EH (cell line): Measurements from ENCODE around the gene FRMD4A.

Experiments used
- DNase-seq: peaks from one replicate; pipeline ENCODE4 v3.0.0-alpha.2; 2015; ENCODE audit warnings: low read depth

FRMD4A gene

GRCh38 chr10:13950543-13950939, 380.2 kb downstream of the FRMD4A start:
- peak; percentile 49 for DNase-seq

- DNase-seq = peak; percentile 99
These were observed 380.7 kb downstream of the FRMD4A start for GRCh38 chr10:13949844-13950542.

- DNase-seq = peak; percentile 78
These were observed 384.6 kb downstream of the FRMD4A start for GRCh38 chr10:13946209-13946460.

GRCh38 chr10:13945390-13946208, 385.1 kb downstream of the FRMD4A start:
- peak; percentile 68 for DNase-seq

GRCh38 chr10:13944823-13945222, 385.9 kb downstream of the FRMD4A start:
- DNase-seq = no peak

GRCh38 chr10:13943735-13944398, 386.9 kb downstream of the FRMD4A start:
- DNase-seq = no peak

GRCh38 chr10:13942035-13942434, 388.7 kb downstream of the FRMD4A start:
- DNase-seq = no peak

- peak; percentile 94 for DNase-seq
These were observed 391.3 kb downstream of the FRMD4A start for GRCh38 chr10:13939391-13939790.

- peak; percentile 69 for DNase-seq
These were observed 391.8 kb downstream of the FRMD4A start for GRCh38 chr10:13938950-13939349.

- no peak for DNase-seq
These were observed 393.9 kb downstream of the FRMD4A start for GRCh38 chr10:13936826-13937225.

GRCh38 chr10:13930120-13930519, 400.6 kb downstream of the FRMD4A start:
- DNase-seq = no peak

GRCh38 chr10:13928451-13928850, 402.3 kb downstream of the FRMD4A start:
- DNase-seq = peak; percentile 39

- DNase-seq = no peak
These were observed 404.5 kb downstream of the FRMD4A start for GRCh38 chr10:13925971-13926780.

- peak; percentile 98 for DNase-seq
These were observed 406.5 kb downstream of the FRMD4A start for GRCh38 chr10:13924040-13924725.

- DNase-seq = peak; percentile 91
These were observed 408.1 kb downstream of the FRMD4A start for GRCh38 chr10:13922586-13922985.

- DNase-seq = peak; percentile 30
These were observed 408.8 kb downstream of the FRMD4A start for GRCh38 chr10:13921941-13922340.

- peak; percentile 52 for DNase-seq
These were observed 409.6 kb downstream of the FRMD4A start for GRCh38 chr10:13921131-13921530.

GRCh38 chr10:13920465-13920864, 410.3 kb downstream of the FRMD4A start:
- DNase-seq = no peak

- peak; percentile 46 for DNase-seq
These were observed 410.7 kb downstream of the FRMD4A start for GRCh38 chr10:13920031-13920430.

GRCh38 chr10:13917791-13918190, 412.9 kb downstream of the FRMD4A start:
- no peak for DNase-seq

GRCh38 chr10:13916384-13916947, 414.3 kb downstream of the FRMD4A start:
- DNase-seq = no peak
